HTERT RPE-1 (cell line): ENCODE measurements around the gene KCNE4.
"Not testable (repeated sequence)": the region's sequence is repeated elsewhere in the genome, so short reads cannot be mapped to it uniquely, and the experiment has no call there.

Source experiments
- in situ Hi-C: fragments of 300-500 bp; cut with MboI; formaldehyde crosslinking; loops from 4 replicates; pipeline ENCODE4 v1.14.3; 2020; ENCODE audit warnings: low sequenced_read_pairs

Gene KCNE4

DNA sequence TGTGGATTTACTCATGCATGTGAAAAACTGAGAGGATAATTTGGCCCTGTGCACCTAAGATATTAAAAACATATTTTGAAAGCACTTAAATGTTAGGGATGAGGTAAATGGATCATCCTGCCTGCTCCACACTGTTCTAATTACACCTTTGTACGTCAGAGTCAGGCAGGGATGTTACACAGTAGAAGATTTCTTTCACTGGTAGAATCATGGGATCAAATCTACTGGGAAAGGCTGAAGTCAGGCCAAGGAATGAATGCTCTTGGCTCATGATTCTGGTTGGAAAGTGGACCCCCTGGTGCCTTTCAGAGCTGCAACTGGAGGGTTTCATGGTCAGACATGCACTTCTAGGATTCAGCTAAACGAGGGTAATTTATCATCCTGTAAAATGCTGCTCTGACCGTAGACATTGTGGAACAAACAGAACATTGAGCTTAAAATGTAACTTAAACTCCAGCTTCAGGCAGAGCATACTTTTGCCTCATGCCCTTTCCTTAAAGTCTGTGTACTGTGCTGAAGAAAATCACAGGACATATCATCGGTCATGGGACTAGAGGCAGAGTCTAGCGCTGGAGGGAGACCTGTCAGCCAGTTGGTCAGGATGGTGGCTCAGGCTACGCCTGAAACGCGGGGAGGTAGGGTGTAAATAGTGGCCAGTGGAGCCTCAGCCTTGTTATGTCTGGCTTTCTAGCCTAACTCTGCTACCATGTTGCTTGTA is 4.9 kb downstream of the KCNE4 start:
- in situ Hi-C loops, result no loop called here

DNA sequence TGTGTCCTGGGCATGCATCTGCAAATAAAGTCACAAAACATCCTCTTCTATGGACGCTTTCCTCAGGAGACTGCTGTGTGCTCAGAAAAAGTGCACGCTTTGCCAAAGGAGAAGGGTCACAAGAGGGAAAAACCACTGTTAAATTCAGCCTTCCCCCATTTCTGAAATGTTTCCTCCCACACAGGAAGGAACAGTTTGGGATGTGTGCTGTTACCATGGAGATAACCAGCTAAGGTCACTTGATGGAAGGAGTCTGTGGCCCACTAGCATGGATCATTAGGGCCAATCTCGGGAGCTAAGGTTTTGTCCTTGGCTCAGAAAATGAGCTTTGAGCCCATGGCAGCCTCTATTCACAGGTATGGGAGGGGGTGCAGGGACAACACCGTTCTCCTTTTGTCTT is 5.6 kb downstream of the KCNE4 start:
- in situ Hi-C loops, result no loop called here

- in situ Hi-C loops, result no loop called here
Observed at GRCh38 chr2:223058952-223059716, 7.1 kb downstream of the KCNE4 start.

DNA sequence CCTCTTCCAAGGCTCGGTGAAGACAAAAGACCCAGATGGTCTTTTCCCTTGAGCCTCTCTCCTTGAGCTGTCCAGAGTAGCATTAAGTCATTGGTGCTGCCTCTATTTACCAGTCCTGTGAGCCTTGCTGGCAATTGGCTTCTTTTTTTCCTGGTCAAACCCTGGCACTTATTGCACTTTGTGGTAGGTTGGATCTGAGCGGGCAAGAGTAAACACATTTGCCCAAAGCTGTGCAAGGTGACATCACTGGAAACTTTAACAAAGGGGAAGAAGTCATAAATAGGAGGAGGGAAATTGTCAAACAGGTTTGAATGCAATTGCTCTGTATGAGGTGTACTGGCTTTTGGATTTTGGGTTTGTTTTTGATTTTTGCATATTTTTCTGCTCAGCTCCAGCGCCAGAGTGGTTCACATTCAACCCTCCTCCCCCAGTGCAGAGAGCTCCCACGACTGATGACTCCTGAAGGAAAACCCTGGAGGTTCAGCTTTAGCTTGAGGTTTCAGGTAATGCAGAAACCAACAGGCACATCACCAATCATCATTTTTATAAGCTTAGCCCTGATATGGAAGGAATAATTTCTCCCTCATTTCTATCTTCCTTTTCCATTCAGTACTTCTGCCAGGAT is 8.3 kb downstream of the KCNE4 start:
- in situ Hi-C loops, result no loop called here

DNA sequence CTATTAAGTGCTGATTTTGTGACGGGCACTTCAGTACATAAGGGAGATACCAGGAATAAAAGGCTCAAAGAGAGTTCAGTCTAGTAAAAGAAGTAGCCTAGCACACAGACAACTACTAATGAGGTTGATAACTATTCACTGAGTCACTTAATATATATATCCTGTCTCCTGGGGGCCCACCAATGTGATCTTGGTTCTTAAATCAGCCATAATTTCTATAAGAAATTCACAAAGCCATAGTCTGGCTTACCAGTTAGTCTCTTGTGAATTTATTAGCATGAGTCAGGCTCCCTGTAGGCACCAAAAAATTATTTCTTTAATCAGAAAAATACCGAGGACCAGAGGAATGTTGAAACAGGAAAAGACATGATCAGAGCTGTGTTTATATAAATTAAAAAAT is 10.4 kb downstream of the KCNE4 start:
- in situ Hi-C loops, result no loop called here

- in situ Hi-C loops, result no loop called here
Observed at GRCh38 chr2:223065107-223065506, 13.1 kb downstream of the KCNE4 start.

- in situ Hi-C loops, result no loop called here
Observed at GRCh38 chr2:223066721-223067120, 14.7 kb downstream of the KCNE4 start.

DNA sequence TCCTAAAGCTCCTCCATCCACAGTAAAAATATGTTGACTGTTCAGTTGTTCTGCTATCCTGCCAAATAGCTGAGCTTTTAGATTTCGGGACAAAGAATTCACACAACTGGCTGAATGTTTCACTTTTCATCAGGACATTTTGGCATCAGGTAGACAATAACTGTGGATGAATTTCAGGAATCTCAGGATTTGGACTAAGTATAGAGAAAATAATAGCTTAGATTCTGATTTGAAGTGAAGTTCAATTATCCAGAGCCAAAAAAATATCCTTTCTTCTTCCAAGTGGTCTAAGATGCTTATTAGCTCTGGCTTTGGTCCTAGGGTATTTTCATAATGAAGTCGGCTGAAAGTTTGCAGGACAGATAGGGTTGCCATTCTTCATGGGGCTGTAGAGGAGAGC is 16.1 kb downstream of the KCNE4 start:
- in situ Hi-C loops, result no loop called here

GRCh38 chr2:223069465-223069864 is 17.5 kb downstream of the KCNE4 start:
- in situ Hi-C loops, result no loop called here

DNA sequence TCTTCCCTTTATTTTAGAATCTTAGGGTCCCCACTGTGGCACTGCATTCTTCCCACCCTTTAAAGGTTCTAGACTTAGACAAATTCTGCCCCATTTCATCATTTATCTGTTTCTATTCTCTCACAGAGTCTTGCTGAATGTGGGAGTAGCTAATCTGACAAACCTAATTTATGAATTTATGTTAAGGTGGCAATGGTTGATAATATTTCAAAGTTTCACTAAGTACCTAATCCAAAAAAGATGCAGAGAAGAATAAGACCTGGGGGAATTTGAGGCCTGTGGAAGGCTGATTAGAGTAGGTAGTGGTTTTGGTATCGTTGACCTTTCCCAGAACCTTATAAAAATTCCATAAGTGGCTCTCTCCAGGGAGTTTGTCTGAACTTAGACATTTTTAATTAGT is 18.0 kb downstream of the KCNE4 start:
- in situ Hi-C loops, result no loop called here

DNA sequence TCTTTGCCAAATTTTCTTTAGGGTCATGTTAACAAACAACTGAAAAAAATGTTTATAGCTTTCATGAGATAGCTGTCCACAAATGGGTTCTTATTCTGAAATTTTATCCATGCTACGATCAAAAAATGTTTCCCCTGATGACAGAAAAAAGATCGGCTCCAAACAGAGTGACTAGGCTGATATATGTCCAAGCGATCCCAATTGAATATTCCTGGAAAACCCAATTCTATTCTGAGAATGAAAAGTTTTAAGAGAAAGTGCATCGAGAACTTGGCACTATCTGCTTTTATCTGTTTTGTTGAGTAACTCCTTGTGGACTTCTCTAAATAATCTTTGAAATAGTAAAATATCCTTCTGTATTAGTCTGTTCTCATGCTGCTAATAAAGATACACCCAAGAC is 19.1 kb downstream of the KCNE4 start:
- in situ Hi-C loops, result no loop called here

DNA sequence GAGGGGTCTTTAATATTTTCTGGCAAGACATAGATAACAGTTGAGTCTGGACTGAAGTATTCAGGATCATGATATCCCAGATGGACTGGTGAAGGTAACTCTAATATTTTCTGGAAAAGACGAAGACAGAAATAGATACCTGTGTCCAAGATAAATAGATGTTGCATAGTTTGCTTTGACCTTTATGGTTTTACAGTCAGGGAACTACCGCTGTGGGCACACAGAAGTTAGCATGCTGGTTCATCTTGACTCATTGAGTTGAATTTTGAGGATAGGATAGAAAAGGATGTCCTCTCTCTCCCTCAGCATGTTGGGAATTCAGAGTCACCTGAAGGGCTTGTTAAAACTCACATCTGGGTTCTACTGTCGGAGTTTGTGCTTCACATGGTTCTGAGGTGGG is 20.8 kb downstream of the KCNE4 start:
- in situ Hi-C loops, result no loop called here

GRCh38 chr2:223075301-223076270 is 23.6 kb downstream of the KCNE4 start:
- in situ Hi-C loops, result no loop called here

DNA sequence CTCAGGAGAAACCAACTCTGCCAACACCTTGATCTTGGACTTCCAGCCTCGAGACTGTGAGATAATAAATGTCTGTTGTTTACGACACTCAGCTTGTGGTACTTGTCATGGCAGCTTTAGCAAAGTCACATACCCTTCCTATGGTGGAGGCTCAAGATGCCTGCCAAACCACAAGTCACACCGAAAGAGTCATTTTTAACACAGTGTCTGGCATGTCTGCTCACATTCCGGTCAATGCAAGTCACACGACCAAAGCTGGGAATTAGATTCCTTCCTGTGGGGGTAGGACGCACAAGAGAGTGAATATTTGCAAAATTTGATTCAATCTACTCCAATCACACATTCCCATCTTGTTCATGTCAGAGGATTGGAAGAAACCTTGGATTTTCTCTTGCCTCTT is 24.6 kb downstream of the KCNE4 start:
- in situ Hi-C loops, result no loop called here

DNA sequence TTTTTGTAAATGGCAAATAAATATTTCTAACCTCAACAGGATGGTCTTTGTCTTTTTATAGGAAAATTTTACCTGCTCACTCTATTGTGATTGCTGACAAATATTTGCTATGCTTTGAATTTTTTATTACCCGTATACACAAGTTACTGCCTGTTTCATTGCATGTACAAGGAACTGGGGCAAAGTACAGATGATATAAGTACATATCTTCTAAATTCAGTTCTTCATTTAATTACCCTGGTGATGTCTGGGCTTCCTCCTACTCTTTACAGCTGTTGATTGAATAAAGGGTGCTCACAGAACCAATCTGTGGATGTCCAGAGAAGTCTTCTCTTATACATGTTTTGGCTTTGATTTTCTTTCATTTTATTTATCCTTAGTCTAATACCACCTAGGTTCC is 26.5 kb downstream of the KCNE4 start:
- in situ Hi-C loops, result no loop called here

- in situ Hi-C loops, result no loop called here
Observed at GRCh38 chr2:223079378-223079777, 27.4 kb downstream of the KCNE4 start.

GRCh38 chr2:223079925-223080324 is 27.9 kb downstream of the KCNE4 start:
- in situ Hi-C loops, result no loop called here

- in situ Hi-C loops, result not testable (repeated sequence)
Observed at GRCh38 chr2:223080790-223081360, 28.9 kb downstream of the KCNE4 start.

DNA sequence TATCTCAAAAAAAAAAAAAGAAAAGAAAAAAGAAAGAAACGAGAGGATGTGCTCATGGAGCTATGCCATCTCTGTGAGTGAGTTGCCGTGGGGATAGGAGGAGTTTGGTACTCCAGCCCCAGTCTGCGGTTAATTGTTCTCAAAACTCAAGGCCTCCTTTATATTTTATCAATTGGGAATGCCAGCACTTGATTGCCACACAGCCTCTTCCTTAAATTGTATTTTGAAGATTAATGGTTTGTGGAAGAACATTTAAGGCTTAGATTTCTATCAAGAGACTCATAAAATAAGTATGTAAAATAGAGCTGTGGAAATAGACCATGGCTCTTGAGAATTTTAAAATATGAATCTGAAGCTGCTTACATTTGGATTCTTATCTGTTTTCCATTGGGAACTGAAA is 29.8 kb downstream of the KCNE4 start:
- in situ Hi-C loops, result no loop called here

DNA sequence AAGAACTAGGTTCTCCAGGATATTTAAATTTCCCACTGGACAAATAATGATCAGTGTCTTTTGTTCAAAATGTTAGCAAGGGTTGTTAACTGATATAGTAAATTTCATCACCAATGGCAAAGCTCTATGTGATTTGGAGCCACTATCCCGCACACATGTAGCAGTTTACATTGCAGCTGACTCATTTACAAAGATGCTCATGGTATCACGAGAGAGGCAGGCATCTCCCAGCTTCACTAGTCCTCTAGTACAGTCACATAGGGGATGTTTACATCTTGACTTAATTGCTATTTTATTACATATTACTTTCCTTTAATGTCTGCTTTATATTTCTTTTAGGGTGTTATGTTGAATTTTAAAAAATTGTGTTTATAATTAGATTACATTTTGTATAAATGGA is 30.7 kb downstream of the KCNE4 start:
- in situ Hi-C loops, result no loop called here
